NB4 (cell line): ENCODE data around the gene KRT13.

Experiments
- MYC ChIP-seq: IDR thresholded peaks from 2 replicates; pipeline ENCODE4 v1.6.1; 2011; ENCODE audit warnings: low read depth, low read length
- POLR2A ChIP-seq: IDR thresholded peaks from 2 replicates; pipeline ENCODE4 v1.6.1; 2011; ENCODE audit warnings: mild to moderate bottlenecking; ENCODE audit not compliant: insufficient read length; ENCODE audit errors: extremely low read depth
- TF ChIP-seq, protein P1 (sequence below): IDR thresholded peaks from one replicate; pipeline ENCODE4 v1.5.1; 2012; ENCODE audit warnings: low read depth, low read length
- TF ChIP-seq, protein P2 (sequence below): IDR thresholded peaks from 2 replicates; pipeline ENCODE4 v1.6.1; 2011; ENCODE audit warnings: low read depth, low read length

DNA sequence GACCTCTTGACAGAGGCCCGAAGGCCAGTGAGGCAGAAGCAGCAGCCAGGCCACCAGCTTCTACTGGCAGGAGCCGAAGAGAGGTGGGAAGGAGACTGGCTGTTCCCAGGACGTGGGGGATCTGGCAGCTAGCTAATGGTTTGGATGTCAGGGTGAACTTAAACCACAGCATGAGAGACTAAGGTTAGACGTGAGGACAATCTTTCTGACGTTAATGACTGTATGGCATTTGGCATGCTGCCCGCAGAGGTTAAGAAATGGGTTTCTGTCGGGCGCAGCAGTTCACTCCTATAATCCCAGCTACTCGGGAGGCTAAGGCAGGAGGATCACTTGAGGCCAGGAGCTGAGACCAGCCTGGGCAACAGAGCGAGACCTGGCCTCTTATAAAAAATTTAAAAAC lies 6.3 kb upstream of the KRT13 start:
- TF ChIP-seq POLR2A (no peak), MYC (no peak)
- TF ChIP-seq, protein P1, sequence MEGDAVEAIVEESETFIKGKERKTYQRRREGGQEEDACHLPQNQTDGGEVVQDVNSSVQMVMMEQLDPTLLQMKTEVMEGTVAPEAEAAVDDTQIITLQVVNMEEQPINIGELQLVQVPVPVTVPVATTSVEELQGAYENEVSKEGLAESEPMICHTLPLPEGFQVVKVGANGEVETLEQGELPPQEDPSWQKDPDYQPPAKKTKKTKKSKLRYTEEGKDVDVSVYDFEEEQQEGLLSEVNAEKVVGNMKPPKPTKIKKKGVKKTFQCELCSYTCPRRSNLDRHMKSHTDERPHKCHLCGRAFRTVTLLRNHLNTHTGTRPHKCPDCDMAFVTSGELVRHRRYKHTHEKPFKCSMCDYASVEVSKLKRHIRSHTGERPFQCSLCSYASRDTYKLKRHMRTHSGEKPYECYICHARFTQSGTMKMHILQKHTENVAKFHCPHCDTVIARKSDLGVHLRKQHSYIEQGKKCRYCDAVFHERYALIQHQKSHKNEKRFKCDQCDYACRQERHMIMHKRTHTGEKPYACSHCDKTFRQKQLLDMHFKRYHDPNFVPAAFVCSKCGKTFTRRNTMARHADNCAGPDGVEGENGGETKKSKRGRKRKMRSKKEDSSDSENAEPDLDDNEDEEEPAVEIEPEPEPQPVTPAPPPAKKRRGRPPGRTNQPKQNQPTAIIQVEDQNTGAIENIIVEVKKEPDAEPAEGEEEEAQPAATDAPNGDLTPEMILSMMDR: no peak
- TF ChIP-seq, protein P2, sequence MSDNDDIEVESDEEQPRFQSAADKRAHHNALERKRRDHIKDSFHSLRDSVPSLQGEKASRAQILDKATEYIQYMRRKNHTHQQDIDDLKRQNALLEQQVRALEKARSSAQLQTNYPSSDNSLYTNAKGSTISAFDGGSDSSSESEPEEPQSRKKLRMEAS: no peak
